ENCODE data around the gene TBRG1.

TBRG1 gene

DNA sequence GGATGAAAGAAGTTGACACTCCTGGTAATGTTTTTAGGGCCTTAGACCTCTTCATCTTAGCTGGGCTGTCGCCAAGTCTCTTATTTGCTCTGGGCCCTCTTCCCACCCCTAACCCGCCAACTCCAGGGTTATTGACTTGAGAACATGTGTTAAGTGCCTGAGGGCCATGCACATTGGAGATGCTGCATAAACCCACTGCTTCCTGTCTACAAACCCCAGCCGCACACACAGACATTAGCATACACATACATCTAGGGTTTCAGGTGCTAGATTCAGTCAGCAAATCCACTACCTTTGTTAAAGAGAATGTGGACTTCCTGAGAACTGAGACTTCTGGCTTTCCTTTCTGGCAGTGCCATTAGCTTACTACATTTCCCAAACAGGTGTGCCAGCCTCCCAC is 10.6 kb upstream of the TBRG1 start:
- H3K4me3 ChIP-seq = no peak overlapping the region

DNA sequence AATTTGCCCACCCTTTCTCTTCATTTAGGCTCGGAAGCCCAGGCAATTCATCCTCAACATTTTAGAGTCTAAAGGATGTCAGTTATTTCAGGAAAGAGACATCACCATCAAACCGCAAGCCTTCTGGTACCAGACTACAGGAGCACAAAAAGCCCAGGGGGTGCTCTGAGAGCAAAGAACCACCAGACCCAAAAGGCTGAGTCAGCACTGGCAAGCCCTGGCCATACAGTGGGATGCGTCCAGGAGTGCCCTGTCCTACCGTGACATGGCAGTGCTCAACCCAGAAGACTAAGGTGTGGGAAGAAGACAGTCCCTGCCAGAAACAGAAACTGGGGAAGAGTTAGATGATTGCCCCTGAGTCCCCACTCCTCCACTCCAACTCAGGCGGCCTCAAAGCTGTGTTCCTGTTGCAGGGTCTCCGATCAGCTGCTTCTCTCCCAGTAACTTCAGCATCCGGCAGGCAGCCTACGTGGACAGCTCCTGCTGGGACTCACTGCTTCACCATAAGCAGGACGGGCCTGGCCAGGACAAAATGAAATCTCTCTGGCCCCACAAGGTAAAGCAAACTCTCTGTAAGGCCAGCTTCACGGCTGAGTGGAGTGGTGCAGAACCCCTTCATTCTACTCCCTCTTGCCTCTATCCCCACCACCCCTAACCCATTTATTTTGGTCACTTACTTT is 10.0 kb upstream of the TBRG1 start:
- Histone ChIP-seq H3K27ac (no peak overlapping the region), H3K4me3 (no peak overlapping the region)

More for the DNA sequence above, 10.6 kb upstream of the TBRG1 start:
- no peak overlapping the region for H3K27ac ChIP-seq

DNA sequence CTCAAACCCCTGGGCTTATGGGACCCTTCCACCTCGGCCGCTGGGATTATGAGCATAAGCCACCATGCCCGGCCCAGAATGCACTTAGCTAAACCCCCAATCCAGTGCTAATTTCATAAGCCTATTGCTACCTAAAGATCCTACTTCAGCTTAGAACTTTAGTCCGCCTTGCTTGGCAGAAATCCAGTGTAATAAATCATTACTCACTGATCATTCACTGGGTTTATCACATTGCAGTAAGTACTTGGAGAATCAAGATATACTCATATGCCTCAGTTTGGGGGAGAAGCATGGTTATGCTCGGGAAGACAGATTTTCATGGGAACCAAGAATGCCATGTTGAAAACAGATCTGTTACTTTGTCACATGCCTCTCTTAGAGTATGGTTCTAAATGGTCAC is 3.8 kb upstream of the TBRG1 start:
- Histone ChIP-seq H3K27ac (no peak overlapping the region), H3K4me3 (no peak overlapping the region)

DNA sequence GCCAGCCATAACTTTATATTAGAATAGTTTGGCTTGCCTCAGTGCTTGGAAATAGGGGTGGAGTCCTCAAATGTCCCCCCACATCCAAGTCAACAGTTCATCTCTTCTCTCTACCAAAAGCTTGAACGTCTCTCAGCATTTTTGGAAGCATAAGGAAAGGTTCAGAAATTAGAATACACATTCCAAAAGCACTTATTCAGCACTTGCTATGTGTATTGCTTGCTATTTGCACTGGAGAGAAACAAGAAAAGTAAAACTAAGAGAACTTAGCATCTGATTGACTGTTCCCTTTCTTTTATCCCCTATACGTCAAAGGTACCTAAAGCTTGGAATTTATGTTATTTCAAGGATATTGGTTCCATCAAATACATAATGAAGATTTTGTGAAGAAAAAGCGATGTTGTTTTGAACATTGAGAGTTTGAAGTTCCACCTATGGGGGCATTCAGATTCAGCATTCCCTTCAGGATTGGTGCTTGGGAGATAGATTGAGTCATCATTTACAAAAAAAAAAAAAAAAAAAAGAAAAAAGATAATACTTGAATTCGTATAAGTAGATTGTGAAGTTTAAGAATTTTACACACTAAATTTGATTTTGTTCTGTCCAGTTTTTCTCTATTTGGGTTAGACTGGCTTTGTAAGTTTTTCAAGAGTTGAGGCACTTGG is 1.3 kb downstream of the TBRG1 start:
- peak overlapping the region in 4 of 21 experiments; percentile 96 to 98 (median 97) for H3K27ac ChIP-seq
- H3K4me3 ChIP-seq = peak overlapping the region in 6 of 7 experiments; percentile 88 to 98 (median 92)

DNA sequence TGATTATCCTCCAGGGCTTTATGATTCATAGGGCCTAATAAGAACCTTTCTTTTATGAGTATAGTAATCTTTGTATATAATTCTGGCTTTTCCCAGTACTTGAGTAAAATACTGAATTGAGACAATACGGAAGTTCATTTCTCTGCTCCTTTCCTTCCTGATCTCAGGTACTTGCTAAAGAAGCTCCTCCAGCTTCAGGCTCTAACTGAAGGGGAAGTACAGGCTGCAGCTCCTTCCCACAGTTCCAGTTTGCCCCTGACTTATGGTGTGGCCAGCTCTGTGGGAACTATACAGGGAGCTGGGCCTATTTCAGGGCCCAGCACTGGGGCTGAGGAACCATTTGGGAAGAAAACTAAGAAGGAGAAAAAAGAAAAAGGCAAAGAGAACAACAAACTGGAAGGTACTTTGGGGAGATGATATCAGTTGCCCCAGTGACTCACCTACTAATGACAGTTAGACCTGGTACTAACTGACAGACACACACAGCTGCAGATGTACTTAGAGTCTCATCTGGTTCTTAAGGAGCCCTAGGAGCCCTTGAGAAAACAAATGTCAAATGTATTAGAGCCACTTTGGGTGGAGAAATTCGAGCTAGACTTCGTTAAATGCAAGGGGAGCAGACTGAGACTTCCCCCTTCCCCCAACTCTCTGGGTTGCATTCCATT is 3.0 kb downstream of the TBRG1 start:
- no peak overlapping the region for H3K4me3 ChIP-seq
- H3K27ac ChIP-seq = no peak overlapping the region

DNA sequence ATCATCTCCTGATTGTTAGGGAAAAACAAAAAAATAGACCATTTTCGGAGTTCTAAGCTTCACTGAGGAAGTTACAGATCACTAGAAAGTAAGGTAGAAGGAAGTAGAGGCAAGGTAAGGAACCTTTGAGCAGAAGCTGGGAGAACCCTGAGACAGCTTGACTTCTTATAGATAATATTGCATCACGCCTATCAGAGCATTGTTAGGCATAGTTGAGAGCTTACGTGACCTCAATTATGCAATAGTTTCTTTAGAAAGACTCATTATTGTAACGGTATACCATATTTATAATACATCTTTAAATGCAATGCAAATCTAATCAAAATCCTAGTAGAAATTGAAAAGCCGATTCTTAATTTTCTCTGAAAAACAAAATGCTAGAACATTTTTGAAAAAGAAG is 4.9 kb downstream of the TBRG1 start:
- no peak overlapping the region for H3K27ac ChIP-seq
- no peak overlapping the region for H3K4me3 ChIP-seq

DNA sequence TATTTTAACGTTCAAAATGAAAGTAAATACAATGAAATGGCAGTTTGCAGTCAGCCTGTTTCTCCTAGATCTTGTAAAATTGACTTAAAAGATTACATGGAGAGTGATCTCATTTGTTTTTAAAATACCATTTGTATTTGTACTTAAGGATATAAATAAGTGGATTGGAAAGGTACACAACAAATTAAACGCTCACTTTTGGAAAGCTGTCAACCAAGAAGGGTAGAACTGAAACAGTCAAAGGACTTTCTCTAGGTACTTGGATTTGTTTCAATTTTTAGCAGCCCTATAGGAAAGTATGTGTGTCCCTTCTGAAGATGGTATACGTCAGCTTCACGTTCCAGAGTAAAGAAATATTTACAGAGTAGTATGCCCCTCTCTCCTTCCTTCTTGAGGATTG is 7.3 kb downstream of the TBRG1 start:
- no peak overlapping the region for H3K27ac ChIP-seq

DNA sequence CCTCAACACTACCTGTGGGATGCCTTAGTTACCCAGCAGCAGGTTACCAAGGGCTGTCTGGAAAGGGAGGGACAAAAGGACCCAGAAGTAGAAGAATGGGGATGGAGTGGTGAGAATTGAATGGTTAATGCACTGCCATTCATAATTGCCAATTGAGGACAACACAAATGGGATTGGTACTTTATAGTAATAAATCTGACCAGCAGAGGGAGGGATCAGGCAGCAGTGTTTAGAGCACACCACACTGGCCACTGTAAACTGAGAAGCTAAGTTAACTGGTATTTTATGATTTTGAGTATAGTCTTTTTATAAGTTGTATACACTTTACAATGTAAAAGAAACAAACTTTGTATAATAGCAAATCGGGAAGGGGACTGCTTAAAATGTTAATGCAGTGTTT is 10.7 kb downstream of the TBRG1 start:
- Histone ChIP-seq H3K27ac (no peak overlapping the region), H3K4me3 (no peak overlapping the region)

More for the DNA sequence above, 7.3 kb downstream of the TBRG1 start:
- H3K4me3 ChIP-seq = no peak overlapping the region

DNA sequence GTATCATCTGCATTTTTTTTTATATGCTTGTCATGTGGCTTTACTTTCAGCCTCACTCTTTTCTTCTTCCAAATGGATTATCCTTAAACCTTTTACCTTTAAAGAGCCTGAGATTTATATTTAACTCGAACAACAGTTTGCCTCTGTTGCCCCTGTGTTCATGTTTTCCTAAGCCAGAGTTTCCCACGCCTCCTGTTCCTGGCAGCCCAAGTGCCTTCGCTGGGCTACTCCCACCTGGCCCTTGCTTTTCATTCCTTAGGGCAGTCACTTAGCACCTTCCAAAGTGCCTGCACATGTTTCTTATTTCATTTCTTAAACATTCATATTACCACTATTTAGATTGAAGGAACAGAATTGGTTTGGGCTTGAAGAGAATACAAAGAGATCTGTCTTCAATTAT is 13.3 kb downstream of the TBRG1 start:
- H3K27ac ChIP-seq = no peak overlapping the region

DNA sequence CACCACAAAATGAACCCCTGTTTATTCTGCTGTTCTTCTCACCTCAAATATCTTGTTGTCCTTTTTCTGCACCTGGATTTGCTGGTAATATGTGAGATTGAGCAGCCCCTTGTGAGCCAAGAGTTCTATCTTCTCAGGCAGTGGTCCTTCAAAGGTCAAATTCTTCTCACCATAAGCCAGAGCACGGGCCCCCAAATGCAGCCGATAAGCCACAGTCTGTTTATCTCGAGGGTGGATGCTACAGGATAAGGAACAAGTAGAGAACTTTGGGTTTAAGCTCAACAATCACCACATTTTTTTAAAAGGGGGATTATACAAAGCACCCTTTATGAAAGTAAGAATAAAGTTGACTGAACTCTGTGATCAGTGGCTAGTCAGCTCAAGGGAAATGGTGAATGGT is 15.8 kb downstream of the TBRG1 start:
- Histone ChIP-seq H3K4me3 (no peak overlapping the region), H3K27ac (no peak overlapping the region)

More for the DNA sequence above, 13.3 kb downstream of the TBRG1 start:
- H3K4me3 ChIP-seq = no peak overlapping the region

DNA sequence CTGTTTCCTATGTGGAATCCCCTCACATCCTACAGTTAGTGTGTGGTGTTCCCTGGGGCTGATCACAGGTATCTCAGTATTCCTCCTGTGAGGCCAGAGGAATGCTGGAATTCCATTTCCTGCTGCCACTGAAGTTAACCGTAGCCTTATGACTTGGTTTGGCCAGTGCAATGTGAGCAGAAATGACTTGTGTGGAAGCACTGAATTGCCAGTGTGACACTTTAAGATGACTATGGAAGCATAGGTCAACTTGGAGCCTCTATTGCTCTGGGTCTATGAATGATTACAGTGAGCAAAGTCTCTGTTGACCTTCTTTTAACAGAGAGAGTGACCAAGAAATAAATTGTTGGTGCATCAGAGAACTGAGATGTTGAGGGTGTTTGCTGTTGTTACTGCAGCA is 16.5 kb downstream of the TBRG1 start:
- no peak overlapping the region for H3K27ac ChIP-seq
- H3K4me3 ChIP-seq = no peak overlapping the region

DNA sequence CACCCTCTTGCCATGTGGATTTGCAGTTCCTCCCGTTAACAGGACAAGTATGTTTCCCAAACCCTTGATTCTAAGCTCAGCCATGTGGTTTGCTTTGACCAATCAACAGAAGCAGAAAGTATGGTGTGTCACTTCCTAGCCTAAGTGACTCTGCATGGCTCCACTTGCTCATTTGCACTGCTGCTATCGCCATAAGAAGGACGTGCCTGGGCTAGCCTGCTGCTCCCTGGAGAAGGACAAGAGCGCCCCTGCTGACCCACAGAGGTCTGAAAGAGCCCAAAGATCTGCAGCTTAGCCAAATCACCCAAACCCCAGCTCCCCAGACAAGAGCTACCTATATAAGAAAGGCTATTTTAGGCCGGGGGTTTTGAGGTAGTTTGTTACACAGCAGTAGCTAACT is 18.0 kb downstream of the TBRG1 start:
- Histone ChIP-seq H3K27ac (no peak overlapping the region), H3K4me3 (no peak overlapping the region)

DNA sequence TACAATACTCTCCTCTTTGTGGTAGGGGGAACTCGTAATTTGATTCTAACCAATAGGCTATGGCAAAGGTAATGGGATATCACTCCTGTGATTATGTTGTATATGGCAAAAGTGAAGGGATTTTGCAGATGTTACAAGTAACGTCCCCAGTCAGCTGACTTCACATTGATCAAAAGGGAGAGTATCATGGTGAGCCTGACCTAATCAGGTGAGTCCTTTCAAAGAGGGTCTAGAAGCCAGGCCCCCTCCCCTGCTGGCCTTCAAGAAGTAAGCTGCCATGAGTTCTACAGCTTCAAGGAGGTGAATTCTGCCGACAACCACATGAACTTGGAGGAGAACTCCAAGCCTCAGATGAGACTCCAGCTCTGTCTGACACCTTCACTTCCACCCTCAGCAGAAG is 20.0 kb downstream of the TBRG1 start:
- Histone ChIP-seq H3K4me3 (no peak overlapping the region), H3K27ac (no peak overlapping the region)

DNA sequence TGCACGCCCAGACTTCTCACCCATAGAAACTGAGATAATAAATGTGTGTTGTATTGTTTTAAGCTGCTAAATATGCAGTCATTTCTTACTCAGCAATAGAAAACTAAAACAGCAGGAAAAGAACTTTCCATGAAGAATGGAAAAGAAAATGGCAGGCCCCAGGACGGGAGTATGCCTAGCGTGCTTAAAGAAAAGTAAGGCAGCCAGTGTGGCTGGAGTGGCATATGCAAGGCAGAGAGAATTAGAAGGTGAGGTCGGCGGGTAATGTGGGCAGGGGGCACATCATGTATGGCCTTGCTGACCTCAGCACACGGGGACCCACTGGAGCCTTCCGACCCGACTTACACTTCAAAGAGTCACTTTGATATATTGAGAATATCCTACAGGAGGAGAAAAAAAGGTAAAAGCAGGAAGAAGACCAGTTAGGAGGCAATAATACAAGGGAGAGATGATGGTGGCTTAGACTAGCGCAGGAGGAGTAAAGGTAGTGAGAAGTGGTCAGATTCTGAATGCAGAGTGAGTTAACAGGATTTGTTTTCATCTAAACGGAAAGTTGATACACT is 20.5 kb downstream of the TBRG1 start:
- Histone ChIP-seq H3K27ac (no peak overlapping the region), H3K4me3 (no peak overlapping the region)

DNA sequence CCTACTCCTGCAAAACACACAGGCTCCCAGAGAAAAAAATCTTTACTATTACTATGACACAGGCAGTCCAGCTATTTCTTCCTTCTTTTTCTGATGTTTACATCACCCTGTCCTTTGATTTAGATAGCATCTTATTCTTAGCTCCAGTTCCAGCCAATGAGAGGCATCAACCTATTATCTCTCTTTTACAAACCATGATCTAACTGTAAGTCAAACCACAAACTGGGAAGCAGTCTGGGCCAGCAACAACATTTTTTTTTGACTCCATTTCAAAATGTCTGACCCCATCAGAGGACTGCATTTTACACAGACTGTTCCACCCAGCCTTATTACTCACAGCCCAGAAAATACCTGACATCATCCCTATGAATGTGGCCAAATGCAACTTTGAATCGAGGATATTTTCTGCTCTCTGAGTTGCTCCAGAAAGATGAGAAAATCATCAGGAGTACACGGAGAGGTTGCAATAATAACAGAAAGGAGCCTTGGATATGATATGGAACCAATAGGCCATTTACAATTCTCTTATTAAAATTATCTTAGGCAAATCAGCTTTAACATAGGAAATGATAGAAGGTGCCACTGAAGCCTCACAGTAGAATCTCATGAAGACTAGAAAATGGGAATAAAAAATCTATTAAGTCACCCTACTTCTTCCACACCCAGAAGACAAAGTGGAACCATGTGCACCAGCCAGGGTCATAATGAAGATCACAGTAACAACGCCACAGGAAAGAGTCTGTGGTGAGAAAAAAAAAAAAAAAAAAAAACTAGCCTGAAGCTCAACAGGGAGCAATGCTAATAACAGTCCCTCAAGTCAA is 21.2 kb downstream of the TBRG1 start:
- Histone ChIP-seq H3K4me3 (no peak overlapping the region), H3K27ac (no peak overlapping the region)

DNA sequence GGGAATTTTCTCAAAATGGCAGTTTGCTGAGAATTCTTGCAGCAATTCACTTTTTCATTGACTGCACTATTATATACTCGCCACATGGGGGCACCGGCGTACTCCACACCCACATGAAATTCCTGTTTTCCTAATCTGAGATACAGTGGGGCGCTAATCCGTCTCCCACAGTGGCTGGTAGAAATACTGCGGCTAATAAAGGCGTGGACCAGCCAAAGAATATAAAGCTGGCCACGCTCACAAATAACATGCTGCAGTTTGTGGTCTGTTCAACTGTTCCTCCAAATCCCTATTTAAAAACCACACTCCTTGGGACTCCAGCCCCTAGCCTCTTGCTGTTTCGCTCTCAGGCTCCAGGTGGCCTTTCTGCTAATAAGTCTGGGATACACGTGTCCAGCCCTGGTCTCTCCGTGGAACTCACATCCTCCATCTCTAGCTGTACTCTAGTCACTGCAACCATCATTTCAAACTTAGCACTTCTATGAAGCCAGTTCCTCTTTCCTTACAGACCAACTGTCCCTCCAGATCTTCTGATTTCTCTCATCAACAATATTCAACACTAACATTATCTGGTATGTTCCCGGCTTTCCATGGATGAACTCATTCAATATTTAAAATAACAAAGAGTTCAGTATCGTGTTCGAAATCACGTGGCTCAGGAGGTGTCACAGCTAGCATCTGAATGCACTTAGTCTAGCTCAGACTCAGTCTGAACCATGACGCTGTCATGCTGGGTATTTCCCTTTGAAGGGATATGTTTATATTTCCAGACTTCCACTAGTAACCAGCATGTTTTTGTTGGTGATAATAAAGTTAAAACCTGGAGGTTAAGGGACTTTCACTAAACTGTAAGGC is 22.0 kb downstream of the TBRG1 start:
- H3K4me3 ChIP-seq = no peak overlapping the region
- H3K27ac ChIP-seq = no peak overlapping the region

DNA sequence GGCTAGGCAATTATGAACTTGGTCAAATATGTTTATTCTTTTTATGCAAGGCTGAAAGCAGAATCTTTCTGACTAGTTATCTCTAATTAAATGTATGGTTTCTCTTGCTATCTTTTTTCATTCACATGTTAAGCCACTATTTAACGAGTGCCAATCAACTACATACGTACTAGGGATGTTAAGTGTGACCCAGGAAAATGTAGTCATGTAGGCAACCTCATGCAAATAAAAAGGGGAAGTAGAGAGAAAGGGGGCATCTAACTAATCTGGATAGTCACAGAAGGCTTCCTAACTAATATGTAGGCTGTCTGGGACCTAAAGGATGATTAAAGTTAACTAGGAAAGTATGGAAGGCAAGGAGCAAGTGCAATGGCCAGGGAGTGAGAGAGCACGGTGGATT is 23.5 kb downstream of the TBRG1 start:
- Histone ChIP-seq H3K27ac (no peak overlapping the region), H3K4me3 (no peak overlapping the region)

DNA sequence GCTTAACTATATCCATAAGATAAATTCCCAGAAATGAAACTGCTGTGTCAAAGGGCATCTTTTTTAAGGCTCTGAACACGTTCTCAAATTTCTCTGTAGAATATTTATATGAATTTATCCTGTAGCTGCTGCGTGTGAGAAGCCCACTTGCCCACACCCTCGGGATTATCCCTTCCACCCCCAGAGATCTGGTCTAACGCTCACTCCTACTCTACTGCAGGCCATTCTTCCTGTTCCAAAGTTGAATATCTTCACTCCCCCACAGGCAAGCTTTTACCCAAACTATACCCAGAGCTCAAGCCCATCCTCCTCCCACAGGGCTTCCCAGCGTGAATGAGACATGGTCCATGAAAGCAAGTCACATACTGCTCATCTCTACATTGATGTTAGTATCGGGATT is 25.9 kb downstream of the TBRG1 start:
- Histone ChIP-seq H3K4me3 (no peak overlapping the region), H3K27ac (no peak overlapping the region)
